ENCODE measurements around the gene CAPN13. TPM values are rescaled to one million over a fixed set of nuclear protein-coding genes. Genes with fewer than 3 reads are reported as not detected.

Gene CAPN13
- total RNA-seq, 1 experiment from 2014 or later: 5.7 TPM

- Histone ChIP-seq H2AK5ac (ENCODE audit: insufficient read length, low read length) (no peak overlapping the region), H3K18ac (ENCODE audit: insufficient read length, low read depth, low read length) (no peak overlapping the region), H2BK120ac (ENCODE audit: low read depth, low read length, poor library complexity, severe bottlenecking) (no peak overlapping the region), H4K8ac (replicated peaks; ENCODE audit: insufficient read length, low read depth, low read length) (no peak overlapping the region), H3K27ac (ENCODE audit: insufficient read length, low read depth, low read length) (no peak overlapping the region), H3T11ph (ENCODE audit: low read length) (no peak overlapping the region), H4K20me1 (ENCODE audit: control insufficient read depth, insufficient read depth, insufficient read length) (no peaks in the 10 kb centered on the region), H3K23me2 (ENCODE audit: insufficient read length, low read depth, low read length, poor library complexity, severe bottlenecking) (no peaks in the 10 kb centered on the region), H3K23ac (ENCODE audit: insufficient read length, low read depth, low read length) (no peak overlapping the region), H3K14ac (ENCODE audit: insufficient read depth, low read length) (no peak overlapping the region), H3K27me3 (ENCODE audit: insufficient read depth, low read length) (no peaks in the 10 kb centered on the region), H2BK20ac (ENCODE audit: low read depth, low read length, poor library complexity, severe bottlenecking) (no peak overlapping the region), H3K9me3 (ENCODE audit: control insufficient read depth, low read depth, low read length) (no peaks in the 10 kb centered on the region), H3K4ac (ENCODE audit: low read depth, low read length) (no peak overlapping the region), H2BK12ac (ENCODE audit: insufficient read length, low read depth, low read length) (no peak overlapping the region), H2BK15ac (ENCODE audit: low read depth, low read length) (no peak overlapping the region), H4K91ac (ENCODE audit: insufficient read length, low read depth, low read length) (no peak overlapping the region), H3K4me1 (ENCODE audit: insufficient read depth, low read length) (no peaks in the 10 kb centered on the region), H4K5ac (ENCODE audit: insufficient read length, low read depth, low read length) (no peak overlapping the region), H3K79me1 (ENCODE audit: insufficient read depth, low read depth, low read length, poor library complexity, severe bottlenecking) (no peaks in the 10 kb centered on the region), H2BK5ac (ENCODE audit: insufficient read length, low read length) (no peak overlapping the region), H2AFZ (ENCODE audit: low read length) (no peak overlapping the region), H3K79me2 (ENCODE audit: insufficient read depth, low read length) (no peaks in the 10 kb centered on the region), H3K9ac (ENCODE audit: extremely low read depth, insufficient read length, low read length) (no peak overlapping the region), H3K56ac (ENCODE audit: insufficient read length, low read depth, low read length) (no peak overlapping the region), H3K4me2 (ENCODE audit: insufficient read depth, insufficient read length, low read length) (no peak overlapping the region)
- Mint-ChIP-seq H3K4me1 (peaks cover 4 to 5% of the 10 kb centered on the region in 2 experiments; a peak in 3 of 4 replicates), H3K27me3 (ENCODE audit: low read depth) (no peaks in the 10 kb centered on the region; the same call in none of the 2 replicates), H3K27ac (peak overlapping the region in 1 of 3 experiments; percentile 52; a peak in 2 of 7 replicates), H3K36me3 (ENCODE audit: insufficient read depth in 1 of 3, low read depth in 3 of 3) (peaks cover 8 to 33% (median 16%) of the 10 kb centered on the region in 3 experiments; a peak in 6 of 7 replicates), H3K4me3 (no peak overlapping the region), H3K9me3 (peaks cover 40 to 43% of the 10 kb centered on the region in 2 experiments)
- WGBS (ENCODE audit: extremely low coverage, insufficient read length, low lambda C conversion rate): no CpG with 5 or more reads among the region's 12 CpGs
- TF ChIP-seq CTCF (conservative IDR thresholded peaks at IDR 0.05): peak; percentile 85
- DNase-seq: peak; percentile 55
Observed at GRCh38 chr2:30706534-30707303, 100.5 kb downstream of the CAPN13 start.
